ENCODE data around the gene MPRIP.
"Not testable (repeated sequence)": the region's sequence is repeated elsewhere in the genome, so short reads cannot be mapped to it uniquely, and the experiment has no call there.

MPRIP gene

GRCh38 chr17:17126131-17127110, 84.2 kb downstream of the MPRIP start:
- DNase-seq (ENCODE audit: low read depth in 2 of 2) = no peak

- DNase-seq (ENCODE audit: low read depth in 2 of 2) = no peak
Observed at GRCh38 chr17:17127156-17127555, 84.9 kb downstream of the MPRIP start.

GRCh38 chr17:17127730-17128291, 85.6 kb downstream of the MPRIP start:
- no peak for DNase-seq (ENCODE audit: low read depth in 2 of 2)

GRCh38 chr17:17128476-17129075, 86.3 kb downstream of the MPRIP start:
- DNase-seq (ENCODE audit: low read depth in 2 of 2) = no peak

- DNase-seq (ENCODE audit: low read depth in 2 of 2) = no peak
Observed at GRCh38 chr17:17129466-17129865, 87.2 kb downstream of the MPRIP start.

GRCh38 chr17:17130077-17130844, 88.0 kb downstream of the MPRIP start:
- DNase-seq (ENCODE audit: low read depth in 2 of 2) = no peak

- no peak for DNase-seq (ENCODE audit: low read depth in 2 of 2)
Observed at GRCh38 chr17:17131839-17132238, 89.6 kb downstream of the MPRIP start.

GRCh38 chr17:17132746-17133145, 90.5 kb downstream of the MPRIP start:
- DNase-seq (ENCODE audit: low read depth in 2 of 2) = no peak

GRCh38 chr17:17134051-17134956, 92.0 kb downstream of the MPRIP start:
- no peak for DNase-seq (ENCODE audit: low read depth in 2 of 2)

- no peak for DNase-seq (ENCODE audit: low read depth in 2 of 2)
Observed at GRCh38 chr17:17134957-17135333, 92.7 kb downstream of the MPRIP start.

- DNase-seq (ENCODE audit: low read depth in 2 of 2) = not testable (repeated sequence)
Observed at GRCh38 chr17:17136221-17136620, 94.0 kb downstream of the MPRIP start.

GRCh38 chr17:17137731-17138585, 95.7 kb downstream of the MPRIP start:
- no peak for DNase-seq (ENCODE audit: low read depth in 2 of 2)

GRCh38 chr17:17139972-17140589, 97.8 kb downstream of the MPRIP start:
- no peak for DNase-seq (ENCODE audit: low read depth in 2 of 2)

GRCh38 chr17:17140590-17140980, 98.3 kb downstream of the MPRIP start:
- DNase-seq (ENCODE audit: low read depth in 2 of 2) = no peak

GRCh38 chr17:17141279-17141678, 99.0 kb downstream of the MPRIP start:
- no peak for DNase-seq (ENCODE audit: low read depth in 2 of 2)

GRCh38 chr17:17141860-17142552, 99.7 kb downstream of the MPRIP start:
- DNase-seq (ENCODE audit: low read depth in 2 of 2) = no peak

- DNase-seq (ENCODE audit: low read depth in 2 of 2) = no peak
Observed at GRCh38 chr17:17142556-17142955, 100.3 kb downstream of the MPRIP start.

GRCh38 chr17:17143501-17143900, 101.2 kb downstream of the MPRIP start:
- no peak for DNase-seq (ENCODE audit: low read depth in 2 of 2)

- DNase-seq (ENCODE audit: low read depth in 2 of 2) = no peak
Observed at GRCh38 chr17:17144061-17144460, 101.8 kb downstream of the MPRIP start.
